AG04449 (cell line): ENCODE measurements around the gene C6orf132.
A peak's percentile ranks its signal among the peaks of the same experiment; 100 is the strongest.

Experiments used
- CTCF ChIA-PET: fragments of 350-600 bp; formaldehyde crosslinking; extraction: SDS; loops from one replicate; lab custom pipeline; 2021; ENCODE audit warnings: antibody characterized with exemption; lab: Yijun Ruan, JAX
- POLR2A ChIA-PET: fragments of 400-600, 350-600 bp; formaldehyde crosslinking; extraction: SDS; loops from one replicate; lab custom pipeline; 2020; ENCODE audit warnings: antibody characterized with exemption, inconsistent platforms; lab: Yijun Ruan, JAX
- DNase-seq: peaks from one replicate; pipeline ENCODE4 v3.0.0-alpha.2; 2010; ENCODE audit warnings: low read depth, low spot score
- H3K4me3 ChIP-seq: 2 replicates; pipeline ENCODE4 v1.5.1; 2011; ENCODE audit warnings: low read depth, mild to moderate bottlenecking, control low read depth, low read length
- TF ChIP-seq, protein P1 (sequence below): IDR thresholded peaks from one replicate; pipeline ENCODE4 v1.5.1; 2011; ENCODE audit warnings: mild to moderate bottlenecking, moderate library complexity, low read length, control low read depth, inconsistent platforms; ENCODE audit not compliant: insufficient read depth; ENCODE audit errors: missing control alignments

C6orf132 gene

DNA sequence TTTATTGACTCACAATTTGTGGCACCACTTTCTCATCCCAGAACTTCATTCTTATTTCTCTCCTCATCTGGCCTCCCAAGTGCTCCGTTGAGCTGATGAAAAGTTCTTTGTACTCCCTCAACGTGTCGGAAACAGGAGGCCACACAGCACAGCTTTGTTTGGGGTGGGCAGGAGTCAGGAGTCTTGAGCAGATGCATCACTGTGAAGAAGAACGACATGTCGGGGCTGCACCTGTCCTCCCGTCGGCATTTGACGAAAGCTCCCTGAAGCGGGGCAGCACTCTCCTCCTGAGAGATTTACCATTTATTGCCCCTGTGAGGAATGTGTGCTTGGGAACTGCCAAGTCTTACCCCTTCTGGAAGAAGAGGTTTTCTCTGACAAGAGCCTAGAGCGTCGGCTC, 64.0 kb downstream of the C6orf132 start:
- TF ChIP-seq, protein P1, sequence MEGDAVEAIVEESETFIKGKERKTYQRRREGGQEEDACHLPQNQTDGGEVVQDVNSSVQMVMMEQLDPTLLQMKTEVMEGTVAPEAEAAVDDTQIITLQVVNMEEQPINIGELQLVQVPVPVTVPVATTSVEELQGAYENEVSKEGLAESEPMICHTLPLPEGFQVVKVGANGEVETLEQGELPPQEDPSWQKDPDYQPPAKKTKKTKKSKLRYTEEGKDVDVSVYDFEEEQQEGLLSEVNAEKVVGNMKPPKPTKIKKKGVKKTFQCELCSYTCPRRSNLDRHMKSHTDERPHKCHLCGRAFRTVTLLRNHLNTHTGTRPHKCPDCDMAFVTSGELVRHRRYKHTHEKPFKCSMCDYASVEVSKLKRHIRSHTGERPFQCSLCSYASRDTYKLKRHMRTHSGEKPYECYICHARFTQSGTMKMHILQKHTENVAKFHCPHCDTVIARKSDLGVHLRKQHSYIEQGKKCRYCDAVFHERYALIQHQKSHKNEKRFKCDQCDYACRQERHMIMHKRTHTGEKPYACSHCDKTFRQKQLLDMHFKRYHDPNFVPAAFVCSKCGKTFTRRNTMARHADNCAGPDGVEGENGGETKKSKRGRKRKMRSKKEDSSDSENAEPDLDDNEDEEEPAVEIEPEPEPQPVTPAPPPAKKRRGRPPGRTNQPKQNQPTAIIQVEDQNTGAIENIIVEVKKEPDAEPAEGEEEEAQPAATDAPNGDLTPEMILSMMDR = no peak
- ChIA-PET POLR2A (no interaction called here), CTCF (interaction anchor here (1.3 to 12.9 kb wide), 5 partner anchors 8 to 136 kb away, joined by 3 to 276 read pairs (median 117); partner anchors contain the start of genes GUCA1A and MRPS10)
- H3K4me3 ChIP-seq = no peak overlapping the region
- no peak for DNase-seq

DNA sequence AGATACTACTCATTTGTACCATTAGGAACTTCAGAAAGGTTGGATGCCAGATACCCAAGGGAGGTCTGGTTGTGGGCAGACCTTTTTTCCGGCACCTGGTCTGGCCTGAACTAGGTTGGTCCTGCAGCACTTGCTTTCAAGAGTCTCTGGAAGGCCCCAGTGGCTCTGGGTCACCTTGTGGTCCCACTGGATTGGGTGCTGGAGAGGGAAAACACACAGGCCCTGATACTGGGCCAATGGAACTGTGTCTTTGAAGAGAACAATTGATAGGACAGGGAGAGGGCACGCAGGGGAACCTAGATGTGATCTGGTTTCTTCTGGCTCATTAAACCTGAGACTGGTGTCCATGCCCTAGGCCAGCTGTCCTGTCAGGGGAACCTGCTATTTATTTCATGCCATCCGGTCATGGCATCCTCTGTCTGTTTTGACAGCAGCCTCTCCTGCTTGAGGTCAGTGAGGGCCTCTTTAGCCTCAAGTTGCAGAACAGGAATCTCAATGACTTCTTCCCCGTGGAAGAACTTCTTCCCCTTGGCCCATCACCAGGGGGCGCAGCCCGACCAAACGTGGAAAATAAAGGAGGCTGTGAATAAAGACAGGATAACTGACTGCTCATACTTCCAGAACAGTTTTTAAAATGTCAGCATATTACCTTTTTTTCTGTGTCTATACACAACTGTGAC, 67.1 kb downstream of the C6orf132 start:
- H3K4me3 ChIP-seq = no peak overlapping the region
- TF ChIP-seq, protein P1 = peak; percentile 79
- DNase-seq = no peak
- POLR2A ChIA-PET = interaction anchor here (0.7 kb wide), 1 partner anchor 620 kb away, joined by 3 read pairs; no protein-coding TSS in a partner anchor
- CTCF ChIA-PET = interaction anchor here (0.9 to 12.9 kb wide), 21 partner anchors 9 to 494 kb away, joined by 3 to 276 read pairs (median 5); partner anchors contain the start of genes GUCA1A and MRPS10

DNA sequence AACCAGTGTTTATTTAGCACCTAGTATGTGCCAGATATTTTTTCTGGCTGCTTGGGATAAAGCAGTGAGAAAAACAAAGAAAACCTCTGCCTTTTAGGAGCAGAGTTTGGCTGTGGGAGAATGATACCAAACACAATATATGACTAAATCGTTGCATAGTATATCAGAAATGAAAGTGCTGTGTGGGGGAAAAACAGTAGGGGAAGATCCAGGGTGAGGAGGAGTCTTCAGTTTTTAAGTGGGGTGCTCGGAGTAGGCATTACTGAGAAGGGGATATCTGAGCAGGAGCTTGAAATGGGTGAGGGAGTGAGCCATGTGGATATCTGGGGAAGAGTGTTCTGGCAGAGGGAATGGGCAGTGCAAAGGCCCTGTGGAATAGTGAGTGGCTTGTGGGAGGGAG, 69.1 kb downstream of the C6orf132 start:
- no peak for DNase-seq
- CTCF ChIA-PET = interaction anchor here (0.6 to 12.9 kb wide), 10 partner anchors 12 to 286 kb away, joined by 3 to 276 read pairs (median 5); partner anchors contain the start of genes GUCA1A, MRPS10 and TOMM6
- H3K4me3 ChIP-seq = no peak overlapping the region
- POLR2A ChIA-PET = no interaction called here
- TF ChIP-seq, protein P1 = no peak

DNA sequence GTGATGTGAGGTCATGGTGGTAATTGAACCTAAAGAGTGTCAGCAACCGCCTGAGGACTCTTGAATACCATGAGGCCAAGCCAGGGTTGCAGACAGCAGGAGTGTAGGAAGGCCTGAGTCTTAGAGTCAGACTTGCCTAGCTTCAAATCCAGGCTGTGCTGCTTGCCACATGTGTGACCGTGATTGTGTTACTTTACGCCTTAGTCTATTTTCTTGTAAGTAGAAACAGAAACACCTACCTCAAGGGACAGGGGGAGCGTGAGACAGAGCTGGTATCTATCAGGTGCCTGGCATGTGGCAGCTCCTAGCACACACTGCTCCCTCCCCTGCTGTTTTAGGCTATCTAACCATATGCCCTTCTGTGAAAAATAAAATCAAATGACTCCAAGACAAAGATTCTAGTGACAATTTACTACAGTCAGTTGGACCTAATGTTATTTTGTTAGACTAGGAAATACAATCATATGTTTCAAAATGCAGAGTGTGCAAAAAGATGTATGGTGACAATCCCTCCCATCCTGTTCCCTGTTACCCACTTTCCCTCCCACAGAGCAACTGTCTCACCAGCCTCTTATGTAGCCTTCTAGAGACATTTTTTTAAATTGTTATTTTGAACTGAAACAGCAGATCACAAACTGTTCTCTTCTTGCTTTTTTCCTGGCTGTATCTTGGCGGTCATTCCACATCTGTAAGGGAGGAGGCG, 70.4 kb downstream of the C6orf132 start:
- POLR2A ChIA-PET = no interaction called here
- H3K4me3 ChIP-seq = no peak overlapping the region
- DNase-seq = no peak
- TF ChIP-seq, protein P1 = no peak
- CTCF ChIA-PET = interaction anchor here (1.2 to 12.9 kb wide), 5 partner anchors 11 to 286 kb away, joined by 3 to 276 read pairs (median 117); partner anchors contain the start of genes GUCA1A and MRPS10

DNA sequence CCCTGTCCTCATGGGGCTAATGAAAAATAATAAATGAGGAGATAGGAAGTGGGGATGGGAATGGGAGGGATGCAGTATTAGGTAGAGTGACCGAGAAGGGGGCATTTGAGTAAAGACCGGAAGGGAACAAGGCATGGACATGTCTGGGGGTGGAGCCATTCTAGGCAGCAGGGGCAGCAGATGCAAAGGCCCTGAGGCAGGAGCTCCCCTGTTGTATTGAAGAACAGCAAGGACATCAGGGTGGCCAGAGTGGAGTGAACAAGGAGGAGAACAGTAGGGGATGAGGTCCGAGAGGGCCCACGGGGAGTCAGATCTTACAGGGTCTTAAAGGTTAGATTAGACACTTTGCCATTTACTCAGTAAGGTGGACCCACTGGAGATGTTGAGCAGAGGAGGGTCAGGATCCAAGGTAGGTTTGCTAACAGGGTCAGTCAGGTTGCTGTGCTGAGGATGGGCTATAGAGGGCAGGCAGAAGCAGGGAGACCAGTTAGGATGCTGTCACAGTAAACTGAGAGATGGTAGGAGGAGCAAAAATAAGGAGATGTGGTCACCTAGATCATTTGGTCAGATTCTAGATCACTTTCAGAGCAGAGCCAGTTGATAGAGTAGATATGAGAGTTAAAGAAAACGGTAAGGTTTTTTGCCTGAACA, 73.4 kb downstream of the C6orf132 start:
- DNase-seq = no peak
- CTCF ChIA-PET = interaction anchor here (3.4 to 12.1 kb wide), 2 partner anchors 97 to 145 kb away, joined by 20 to 178 read pairs; partner anchors contain the start of gene MRPS10
- no peak overlapping the region for H3K4me3 ChIP-seq
- POLR2A ChIA-PET = no interaction called here
- TF ChIP-seq, protein P1 = no peak

DNA sequence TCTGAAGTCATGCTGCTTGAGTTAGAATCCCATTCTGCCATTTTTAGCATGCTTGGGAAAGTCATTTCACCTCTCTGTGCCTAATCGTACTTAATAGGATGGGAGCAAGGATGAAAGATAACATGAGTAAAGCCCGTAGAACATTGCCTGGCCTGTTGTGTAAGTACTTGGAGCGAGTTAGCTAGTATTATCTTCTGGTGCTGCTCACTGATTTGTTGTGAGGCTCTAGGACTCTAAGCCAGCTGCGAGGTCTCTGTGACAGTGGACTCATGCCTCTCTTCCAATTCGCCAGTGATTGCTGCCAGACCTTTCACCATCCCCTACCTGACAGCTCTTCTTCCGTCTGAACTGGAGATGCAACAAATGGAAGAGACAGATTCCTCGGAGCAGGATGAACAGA, 74.2 kb downstream of the C6orf132 start:
- CTCF ChIA-PET = interaction anchor here (0.7 to 3.4 kb wide), 3 partner anchors 18 to 146 kb away, joined by 3 to 20 read pairs (median 8); partner anchors contain the start of gene TAF8
- DNase-seq = no peak
- no peak overlapping the region for H3K4me3 ChIP-seq
- POLR2A ChIA-PET = no interaction called here
- TF ChIP-seq, protein P1 = no peak
